IMR-90 (cell line): ENCODE measurements around the gene UTP4. TPM values are rescaled to one million over a fixed set of nuclear protein-coding genes. Genes with fewer than 3 reads are reported as not detected.

ENCODE experiments used
- ATAC-seq: fragments of 200-7000 bp; cut with Tn5 transposase; 2 replicates; pipeline ENCODE4 v1.9.1; 2020; ENCODE audit warnings: low read depth, mild to moderate bottlenecking, moderate library complexity
- BruUV-seq: library from RNA; stranded (reverse); fragments of 400-500 nt; replicated peaks from 2 replicates; lab custom pipeline; 2021; lab: Mats Ljungman, UMichigan
- CTCF ChIA-PET: fragments of 300-600 bp; formaldehyde crosslinking; extraction: SDS; loops from one replicate; lab custom pipeline; 2021; ENCODE audit warnings: antibody characterized with exemption; lab: Yijun Ruan, JAX
- POLR2A ChIA-PET: fragments of 300-600 bp; sonication (Branson Sonifier 250); formaldehyde crosslinking; loops from one replicate; lab custom pipeline; 2022; ENCODE audit warnings: antibody characterized with exemption; ENCODE audit not compliant: unreplicated experiment; lab: Charles Lee
- DNase-seq: peaks from one replicate; pipeline ENCODE4 v3.0.0; 2013
- H2AFZ ChIP-seq: replicated peaks from 2 replicates; pipeline ENCODE3; 2013; ENCODE audit warnings: low read length, mild to moderate bottlenecking; ENCODE audit not compliant: poor library complexity
- H2AK5ac ChIP-seq: 2 replicates; pipeline ENCODE4 v1.6.1; 2013; ENCODE audit warnings: low read depth, low read length, inconsistent platforms
- H2AK9ac ChIP-seq: replicated peaks from 2 replicates; pipeline ENCODE3; 2013; ENCODE audit warnings: mild to moderate bottlenecking, low read depth, low read length, moderate library complexity; ENCODE audit not compliant: poor library complexity
- H2BK120ac ChIP-seq: 2 replicates; pipeline ENCODE4 v1.6.1; 2013; ENCODE audit warnings: low read depth, low read length, inconsistent platforms
- H2BK15ac ChIP-seq: 3 replicates; pipeline ENCODE4 v1.6.1; 2013; ENCODE audit warnings: low read depth, low read length, inconsistent platforms
- H2BK20ac ChIP-seq: 2 replicates; pipeline ENCODE4 v1.6.1; 2013; ENCODE audit warnings: low read depth, mild to moderate bottlenecking, inconsistent platforms, low read length, moderate library complexity
- H2BK5ac ChIP-seq: 2 replicates; pipeline ENCODE4 v1.6.1; 2013; ENCODE audit warnings: mild to moderate bottlenecking, low read depth, low read length, inconsistent platforms; ENCODE audit not compliant: poor library complexity, severe bottlenecking
- H3K14ac ChIP-seq: replicated peaks from 2 replicates; pipeline ENCODE4 v1.6.1; 2013; ENCODE audit warnings: low read depth, low read length, inconsistent platforms
- H3K18ac ChIP-seq: 2 replicates; pipeline ENCODE4 v1.6.1; 2013; ENCODE audit warnings: low read depth, low read length, control low read depth
- H3K23ac ChIP-seq: 2 replicates; pipeline ENCODE4 v1.6.1; 2013; ENCODE audit warnings: low read depth, low read length, inconsistent platforms
- H3K27ac ChIP-seq: 2 replicates; pipeline ENCODE4 v1.5.1; 2013; ENCODE audit warnings: mild to moderate bottlenecking, control low read depth, low read length; ENCODE audit not compliant: insufficient read depth
- H3K27me3 ChIP-seq: 2 replicates; pipeline ENCODE4 v1.6.1; 2013; ENCODE audit warnings: low read length; ENCODE audit not compliant: control insufficient read depth, insufficient read depth
- H3K36me3 ChIP-seq: 2 replicates; pipeline ENCODE4 v1.6.1; 2013; ENCODE audit warnings: low read length, mixed read lengths; ENCODE audit not compliant: control insufficient read depth, insufficient read depth
- H3K4ac ChIP-seq: 2 replicates; pipeline ENCODE4 v1.6.1; 2013; ENCODE audit warnings: low read depth, low read length, inconsistent platforms
- H3K4me1 ChIP-seq: 2 replicates; pipeline ENCODE4 v1.6.1; 2013; ENCODE audit warnings: low read length, mixed read lengths; ENCODE audit not compliant: control insufficient read depth, insufficient read depth
- H3K4me2 ChIP-seq: 2 replicates; pipeline ENCODE4 v1.6.1; 2013; ENCODE audit warnings: low read depth, mild to moderate bottlenecking, control low read depth, low read length, moderate library complexity
- H3K4me3 ChIP-seq: 2 replicates; pipeline ENCODE4 v1.5.1; 2013; ENCODE audit warnings: low read depth, mild to moderate bottlenecking, control low read depth, low read length, moderate library complexity; ENCODE audit not compliant: insufficient read depth
- H3K56ac ChIP-seq: 2 replicates; pipeline ENCODE4 v1.6.1; 2013; ENCODE audit warnings: low read length, inconsistent platforms; ENCODE audit not compliant: insufficient read depth; ENCODE audit errors: extremely low read depth
- H3K79me1 ChIP-seq, 2 experiments: 2 replicates each; pipeline ENCODE4 v1.6.1; 2013; ENCODE audit warnings: low read length in 2 of 2, inconsistent platforms in 1 of 2, low read depth in 1 of 2
- H3K9ac ChIP-seq: 2 replicates; pipeline ENCODE4 v1.6.1; 2013; ENCODE audit warnings: low read depth, low read length, control low read depth
- H3K9me1 ChIP-seq: 2 replicates; pipeline ENCODE4 v1.6.1; 2013; ENCODE audit warnings: low read length, inconsistent platforms; ENCODE audit not compliant: insufficient read depth
- H3K9me3 ChIP-seq: 2 replicates; pipeline ENCODE4 v1.6.1; 2013; ENCODE audit warnings: low read length; ENCODE audit not compliant: control insufficient read depth, insufficient read depth
- H4K20me1 ChIP-seq: 2 replicates; pipeline ENCODE4 v1.6.1; 2013; ENCODE audit warnings: low read length, inconsistent platforms; ENCODE audit not compliant: insufficient read depth
- H4K5ac ChIP-seq: 2 replicates; pipeline ENCODE4 v1.6.1; 2013; ENCODE audit warnings: mild to moderate bottlenecking, low read depth, low read length, control low read depth
- H4K8ac ChIP-seq, 2 experiments: 2 replicates each; pipeline ENCODE4 v1.6.1; 2013; ENCODE audit warnings: low read depth in 2 of 2, low read length in 2 of 2, control low read depth in 1 of 2, inconsistent platforms in 1 of 2
- H4K91ac ChIP-seq: 2 replicates; pipeline ENCODE4 v1.6.1; 2013; ENCODE audit warnings: low read depth, low read length, inconsistent platforms; ENCODE audit not compliant: insufficient read depth
- MAFK ChIP-seq: IDR thresholded peaks from 2 replicates; pipeline ENCODE4 v1.6.1; 2012; ENCODE audit warnings: low read depth, low read length, improper control_type of control experiment
- RCOR1 ChIP-seq: IDR thresholded peaks from 2 replicates; pipeline ENCODE4 v1.6.1; 2012; ENCODE audit warnings: mild to moderate bottlenecking, low read length, improper control_type of control experiment; ENCODE audit not compliant: insufficient replicate concordance
- WGBS, 2 experiments: methylation state at CpG; one replicate each; pipeline versions ENCODE4 v1.1.5 to v1.1.7; 2013; ENCODE audit warnings: missing lambda C conversion rate in 2 of 2; ENCODE audit not compliant: insufficient read length in 1 of 2; ENCODE audit errors: extremely low coverage in 2 of 2; 5-methylcytosine and 5-hydroxymethylcytosine counted together
- dilution Hi-C: fragments of 300-500 bp; cut with HindIII; formaldehyde crosslinking; loops from one replicate; pipeline ENCODE4 v1.14.3; 2018; ENCODE audit warnings: low sequenced_read_pairs; ENCODE audit not compliant: unreplicated experiment
- in situ Hi-C: fragments of 300-500 bp; cut with MboI; formaldehyde crosslinking; loops from 3 replicates; pipeline ENCODE4 v1.14.3; 2019; ENCODE audit warnings: low sequenced_read_pairs, inconsistent platforms, mixed read lengths
- intact Hi-C: fragments of 100-400 bp; cut with micrococcal nuclease; formaldehyde crosslinking; loops from 2 replicates; pipeline ENCODE4 v1.10.0; 2022
- polyA plus RNA-seq, 3 experiments: library from polyadenylated mRNA; depleted of rRNA; stranded (reverse); fragments of >200 nt; gene quantifications; 2 replicates each; pipeline ENCODE4 v1.2.3, GENCODE V29; 2012; ENCODE audit warnings: low replicate concordance in 1 of 3
- total RNA-seq: library from RNA; depleted of rRNA; stranded (reverse); fragments of >200 nt; gene quantifications from 2 replicates; pipeline ENCODE4 v1.2.3, GENCODE V29; 2012

UTP4 gene
- total and polyA plus RNA-seq, 2 of the 4 experiments (the other 2 are of a cell fraction), result 32.1 to 61.8 TPM

DNA sequence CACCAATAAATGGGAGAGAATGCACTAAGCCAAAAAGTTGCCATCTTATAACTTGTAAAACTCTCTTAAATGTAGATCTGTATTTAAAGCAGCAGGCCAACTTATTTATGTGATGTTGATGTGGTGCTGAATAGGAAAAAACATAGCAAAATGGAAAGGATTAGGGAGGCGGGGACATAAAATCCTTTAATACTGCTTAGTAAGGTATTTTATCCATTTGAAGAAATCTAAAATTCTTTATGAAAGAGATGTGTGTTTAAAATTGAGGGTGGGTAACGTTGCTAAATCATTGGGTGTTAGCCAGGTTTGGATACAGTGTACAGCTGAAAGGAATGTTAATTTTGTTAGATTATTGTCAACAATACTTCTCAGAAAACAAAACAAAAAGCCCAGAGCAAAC lies 68.8 kb downstream of the UTP4 start:
- DNase-seq (no peak), ATAC-seq (no peak)
- Histone ChIP-seq H3K27me3 (no peaks in the 10 kb centered on the region), H2BK15ac (no peak overlapping the region), H3K27ac (no peak overlapping the region), H3K4ac (no peak overlapping the region), H3K18ac (no peak overlapping the region), H2AFZ (no peak overlapping the region), H3K4me1 (peaks cover 31% of the 10 kb centered on the region), H4K20me1 (peaks cover 45% of the 10 kb centered on the region; the same call in 1 of the 2 replicates), H3K9me3 (no peaks in the 10 kb centered on the region), H3K4me3 (no peak overlapping the region), H2AK5ac (no peak overlapping the region), H2BK120ac (no peak overlapping the region), H2BK5ac (peak overlapping the region; percentile 30), H3K14ac (no peak overlapping the region), H3K36me3 (no peaks in the 10 kb centered on the region), H3K79me1 (peaks cover 12 to 78% of the 10 kb centered on the region in 2 experiments), H2BK20ac (no peak overlapping the region), H4K91ac (no peak overlapping the region), H3K56ac (no peak overlapping the region), H3K9ac (no peak overlapping the region), H3K9me1 (peaks cover 11% of the 10 kb centered on the region), H2AK9ac (no peak overlapping the region), H4K8ac (no peak overlapping the region), H4K5ac (no peak overlapping the region), H3K4me2 (no peak overlapping the region), H3K23ac (no peak overlapping the region)
- BruUV-seq, result no TSS peak
- in situ Hi-C loops, result no loop called here
- no CpG with 5 or more reads among the region's 2 CpGs for WGBS, 2 experiments
- POLR2A ChIA-PET, result no interaction called here
- CTCF ChIA-PET, result no interaction called here
- dilution Hi-C loops, result no loop called here
- intact Hi-C loops, result no loop called here
- peak; percentile 75 for TF ChIP-seq MAFK
- no peak for TF ChIP-seq RCOR1
